ENCODE results near the gene GARIN5B.
A peak's percentile ranks its signal among the peaks of the same experiment; 100 is the strongest.

GARIN5B gene

GRCh38 chr19:55319785-55320184, 43.3 kb downstream of the GARIN5B start:
- no peak for DNase-seq

GRCh38 chr19:55316646-55317045, 46.4 kb downstream of the GARIN5B start:
- DNase-seq: no peak

GRCh38 chr19:55315956-55316525, 47.0 kb downstream of the GARIN5B start:
- no peak for DNase-seq

GRCh38 chr19:55314396-55314795, 48.7 kb downstream of the GARIN5B start:
- DNase-seq: no peak

- DNase-seq: no peak
These were observed 50.2 kb downstream of the GARIN5B start for GRCh38 chr19:55312621-55313512.

- no peak for DNase-seq
These were observed 51.3 kb downstream of the GARIN5B start for GRCh38 chr19:55311797-55312196.

GRCh38 chr19:55311397-55311796, 51.7 kb downstream of the GARIN5B start:
- DNase-seq: no peak

GRCh38 chr19:55310498-55310897, 52.6 kb downstream of the GARIN5B start:
- DNase-seq: no peak

GRCh38 chr19:55309448-55309847, 53.6 kb downstream of the GARIN5B start:
- DNase-seq: no peak

- no peak for DNase-seq
These were observed 54.8 kb downstream of the GARIN5B start for GRCh38 chr19:55308281-55308680.

- no peak for DNase-seq
These were observed 56.3 kb downstream of the GARIN5B start for GRCh38 chr19:55306712-55307111.

GRCh38 chr19:55305983-55306562, 57.0 kb downstream of the GARIN5B start:
- no peak for DNase-seq

GRCh38 chr19:55305491-55305890, 57.6 kb downstream of the GARIN5B start:
- peak; percentile 65 for DNase-seq

- DNase-seq: no peak
These were observed 58.1 kb downstream of the GARIN5B start for GRCh38 chr19:55304980-55305379.

Measured in CD4-positive, alpha-beta T cell treated with Interleukin-21 for 1 hour (primary cell).